ENCODE results near the gene RAD51AP1.

The RAD51AP1 gene

GRCh38 chr12:4545195-4545594 is 6.5 kb downstream of the RAD51AP1 start:
- DNase-seq (ENCODE audit: low read depth): no peak

GRCh38 chr12:4552191-4552590 is 13.5 kb downstream of the RAD51AP1 start:
- no peak for DNase-seq (ENCODE audit: low read depth)

- DNase-seq (ENCODE audit: low read depth): no peak
These were observed 15.3 kb downstream of the RAD51AP1 start for GRCh38 chr12:4553943-4554342.

- peak; percentile 29 for DNase-seq (ENCODE audit: low read depth)
These were observed 17.1 kb downstream of the RAD51AP1 start for GRCh38 chr12:4555804-4556203.

DNA sequence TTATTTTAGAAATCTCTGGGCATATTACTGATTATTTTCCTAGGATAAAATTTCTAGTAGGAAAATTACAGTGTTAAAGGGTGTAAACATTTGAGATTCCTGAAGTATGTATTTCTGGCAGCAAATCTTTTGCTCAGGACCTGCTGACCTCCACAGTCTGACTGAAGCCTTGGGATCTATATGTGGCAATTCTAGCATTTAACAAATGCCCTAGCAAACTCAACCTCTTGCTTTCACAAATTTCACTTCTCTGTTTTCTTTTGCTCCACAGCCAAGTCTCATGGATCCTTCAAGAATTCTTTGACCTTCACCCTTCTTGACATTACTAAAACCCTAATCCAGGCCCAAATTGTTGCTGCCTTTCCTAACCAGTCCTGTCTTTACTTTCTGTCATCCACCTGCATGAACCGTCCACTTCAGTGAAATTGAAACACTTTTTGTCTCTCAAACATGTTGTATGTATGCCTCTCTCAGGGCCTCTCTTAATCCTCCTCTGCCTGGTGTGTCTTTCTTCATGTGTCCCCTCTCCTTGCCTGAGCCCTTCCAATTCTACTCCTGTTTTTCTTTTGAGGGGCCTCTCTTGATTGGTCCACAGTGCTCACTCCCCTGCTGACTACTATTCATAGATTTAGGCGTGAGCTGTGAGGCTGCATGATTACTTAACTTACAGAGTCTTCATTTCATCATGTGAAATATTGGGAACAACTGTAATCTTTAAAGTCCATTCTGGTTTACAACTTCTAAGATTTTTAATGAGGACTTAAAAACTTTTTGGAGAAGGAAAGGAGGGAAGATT is 18.2 kb downstream of the RAD51AP1 start:
- no peak for DNase-seq (ENCODE audit: low read depth)

GRCh38 chr12:4557586-4557985 is 18.9 kb downstream of the RAD51AP1 start:
- DNase-seq (ENCODE audit: low read depth): no peak

DNA sequence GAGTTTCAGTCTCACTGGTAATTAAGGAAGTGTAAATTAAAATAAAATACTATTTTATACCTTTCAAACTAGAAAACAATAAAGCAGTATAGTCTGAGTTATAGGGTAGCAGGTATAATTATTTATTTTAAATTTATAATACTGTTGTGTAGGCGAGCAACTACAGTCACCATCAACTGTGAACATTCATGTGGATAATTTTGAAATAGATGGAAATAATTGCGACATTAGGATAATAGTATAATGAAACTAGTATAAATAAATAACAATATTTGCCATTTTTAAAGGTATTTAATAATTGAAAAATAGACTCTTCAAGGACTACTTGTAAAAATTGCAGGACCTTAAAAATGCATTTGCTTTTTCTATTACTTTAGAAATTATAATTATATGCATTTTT is 19.5 kb downstream of the RAD51AP1 start:
- DNase-seq (ENCODE audit: low read depth): no peak

DNA sequence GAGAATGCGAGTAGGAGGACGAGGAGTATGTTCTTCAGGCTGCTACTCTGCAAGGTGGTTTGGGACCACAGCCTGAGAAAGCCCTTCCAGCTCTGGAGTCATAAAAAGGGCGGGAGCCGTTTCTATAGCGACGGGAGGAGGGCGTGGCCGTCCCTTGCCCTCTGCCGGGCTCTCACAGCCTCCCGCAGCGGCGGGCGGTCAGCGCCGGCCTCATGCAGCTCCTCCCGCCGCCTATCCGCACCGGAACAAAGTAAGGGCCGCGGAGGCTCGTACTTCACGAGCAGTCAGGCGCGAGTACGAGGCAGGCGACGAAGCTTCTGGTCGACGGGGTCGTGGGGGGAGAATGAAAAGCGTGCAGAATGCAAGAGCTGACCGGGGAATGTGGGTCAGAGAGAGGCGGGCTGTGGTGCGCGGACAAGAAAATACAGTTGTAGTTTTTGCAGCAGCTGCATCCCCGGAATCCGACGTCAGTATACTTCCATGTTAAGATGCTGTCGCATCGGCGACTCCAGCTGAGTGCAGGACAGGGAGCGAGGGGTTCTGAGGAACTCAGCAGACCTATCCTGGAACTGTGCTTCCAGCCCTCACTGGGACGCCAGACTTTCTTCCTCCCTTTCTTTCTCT is 23.5 kb downstream of the RAD51AP1 start, which contains the start of gene DYRK4:
Gene DYRK4, plus strand, starts transcription at position 175 of the 624 bp plus-strand sequence. Its CDS starts 38 bp downstream, at position 213.
- no peak for DNase-seq (ENCODE audit: low read depth)

- DNase-seq (ENCODE audit: low read depth): no peak
These were observed 24.6 kb downstream of the RAD51AP1 start for GRCh38 chr12:4563336-4563735.

DNA sequence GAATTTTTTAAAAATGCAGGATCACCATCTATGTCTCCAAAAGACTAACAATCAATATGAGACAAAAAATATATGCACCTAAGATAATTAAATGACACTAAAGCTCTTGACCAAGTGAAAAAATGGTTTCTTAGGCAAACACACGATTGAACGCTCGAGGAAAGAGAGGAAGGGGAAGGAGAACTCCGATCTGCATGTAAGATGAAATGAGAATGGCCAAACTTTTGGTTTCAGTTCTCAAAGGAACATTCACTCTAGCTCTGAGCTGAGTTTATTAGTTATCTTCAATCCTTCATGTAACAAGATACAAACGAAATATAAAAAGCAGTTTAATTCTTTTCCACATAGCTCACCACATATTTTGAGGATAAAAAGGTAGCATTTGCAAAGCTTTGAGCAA is 26.1 kb downstream of the RAD51AP1 start:
- no peak for DNase-seq (ENCODE audit: low read depth)

DNA sequence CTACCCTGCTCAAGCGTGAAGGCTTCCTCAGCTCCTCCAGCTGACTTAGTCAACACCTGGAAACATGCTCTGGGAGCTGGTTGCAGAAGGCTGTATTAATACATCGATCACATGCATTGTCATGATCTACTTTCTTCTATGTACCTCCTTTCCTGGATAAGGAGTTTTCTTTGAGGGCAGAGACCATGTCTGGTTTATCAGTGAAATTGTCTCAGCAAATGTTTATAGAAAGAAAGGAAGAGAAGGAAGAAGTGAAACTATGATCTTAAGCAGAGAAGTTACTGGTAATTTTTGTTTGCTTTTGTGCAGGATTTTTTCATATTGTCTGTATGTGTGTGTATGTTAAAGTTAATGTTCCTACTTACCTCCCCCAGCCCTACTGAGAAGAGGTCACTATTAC is 27.8 kb downstream of the RAD51AP1 start:
- DNase-seq (ENCODE audit: low read depth): no peak

DNA sequence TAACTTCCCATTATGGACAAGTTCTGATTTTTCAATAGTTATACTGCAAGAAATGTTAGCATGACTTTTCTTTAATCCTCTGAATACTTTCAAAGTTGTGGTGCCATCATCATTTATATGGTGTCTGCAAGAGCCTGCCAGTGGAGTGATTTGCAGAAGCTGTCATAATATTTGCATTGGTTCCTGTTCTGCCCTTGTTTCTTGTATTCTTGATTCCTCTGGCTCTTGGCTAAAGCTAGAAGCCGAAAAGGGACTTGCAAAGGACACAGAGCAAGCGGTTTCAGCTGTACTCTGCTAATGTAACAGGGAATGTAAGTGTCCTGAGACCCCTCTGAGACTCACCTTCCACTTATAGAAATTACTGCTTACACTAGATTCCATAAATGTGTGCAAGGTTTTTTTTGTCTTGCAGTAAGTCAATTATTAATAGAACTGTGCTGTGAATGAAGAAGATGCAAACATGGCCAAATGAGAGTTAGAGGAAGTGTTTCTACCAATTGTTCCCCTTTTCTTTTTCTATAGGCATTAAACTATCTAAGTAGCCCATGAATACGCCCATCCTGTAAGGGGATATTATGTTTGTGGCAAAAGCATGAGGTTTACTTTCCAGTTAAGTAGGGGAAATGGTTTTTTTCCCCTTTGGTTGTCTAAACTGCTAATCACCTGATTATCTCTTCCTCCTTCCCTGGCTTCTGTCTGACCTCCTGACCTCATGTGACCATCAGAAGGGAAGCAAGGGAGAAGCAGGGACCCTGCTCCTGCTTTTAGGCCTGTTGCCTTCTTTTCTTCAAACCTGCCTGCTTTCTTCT is 28.6 kb downstream of the RAD51AP1 start:
- no peak for DNase-seq (ENCODE audit: low read depth)

DNA sequence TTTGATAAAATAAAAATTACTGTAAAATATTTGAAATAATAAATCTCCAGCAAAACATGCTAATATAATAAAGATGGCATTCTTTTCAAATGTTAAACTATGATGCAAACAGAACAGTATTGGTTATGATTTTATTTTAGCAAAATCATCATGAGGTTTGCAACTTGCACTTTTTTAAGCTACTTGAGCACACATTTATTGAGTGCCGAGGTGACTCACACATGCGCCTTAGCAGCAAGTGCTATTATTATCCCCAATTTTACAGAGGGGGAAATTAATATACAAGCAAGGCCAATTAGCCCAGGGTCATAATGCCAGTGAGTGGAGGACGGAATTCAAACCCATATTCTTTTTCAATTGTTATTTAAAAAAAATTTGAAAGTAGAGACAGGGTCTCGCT is 30.6 kb downstream of the RAD51AP1 start:
- DNase-seq (ENCODE audit: low read depth): no peak

DNA sequence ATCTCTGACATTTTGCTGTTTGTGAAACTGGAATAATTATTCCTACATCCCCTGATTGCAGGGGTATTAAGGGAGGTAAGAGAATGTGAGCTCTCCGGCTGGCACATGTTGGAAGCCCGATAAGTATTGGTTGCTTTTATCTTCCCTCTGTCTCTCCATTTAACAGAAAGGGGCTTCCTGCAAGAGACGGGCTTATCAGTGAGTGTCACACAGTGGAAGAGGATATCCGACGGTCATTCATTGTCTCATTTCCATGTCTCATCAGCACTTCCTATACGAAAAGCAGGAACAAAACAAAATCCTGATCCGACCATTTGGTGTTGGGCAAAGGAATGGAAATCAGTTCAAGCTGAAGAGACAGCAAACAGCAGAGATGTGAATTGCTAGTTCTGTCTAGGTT is 34.0 kb downstream of the RAD51AP1 start:
- no peak for DNase-seq (ENCODE audit: low read depth)

- DNase-seq (ENCODE audit: low read depth): no peak
These were observed 40.8 kb downstream of the RAD51AP1 start for GRCh38 chr12:4579305-4580102.

GRCh38 chr12:4580281-4580688 is 41.6 kb downstream of the RAD51AP1 start:
- DNase-seq (ENCODE audit: low read depth): no peak

DNA sequence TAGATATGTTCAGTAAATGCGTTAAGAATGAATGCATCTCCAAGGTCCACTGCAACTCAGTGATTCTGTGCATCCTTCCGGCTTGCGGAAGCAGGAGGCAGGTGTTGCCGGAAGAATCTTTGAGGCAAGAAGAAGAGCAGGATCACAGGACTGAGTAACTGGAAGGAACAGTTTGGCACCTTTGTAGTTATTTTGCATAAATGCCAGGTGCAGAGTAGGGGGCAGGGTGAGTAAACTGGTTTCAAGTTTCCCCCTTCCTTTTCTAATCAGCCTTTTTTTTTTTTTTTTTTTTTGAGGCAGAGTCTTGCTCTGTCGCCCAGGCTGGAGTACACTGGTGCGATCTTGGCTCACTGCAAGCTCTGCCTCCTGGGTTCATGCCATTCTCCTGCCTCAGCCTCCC is 45.6 kb downstream of the RAD51AP1 start:
- no peak for DNase-seq (ENCODE audit: low read depth)

- no peak for DNase-seq (ENCODE audit: low read depth)
These were observed 46.2 kb downstream of the RAD51AP1 start for GRCh38 chr12:4584896-4585295.

GRCh38 chr12:4586500-4586899 is 47.8 kb downstream of the RAD51AP1 start:
- no peak for DNase-seq (ENCODE audit: low read depth)

DNA sequence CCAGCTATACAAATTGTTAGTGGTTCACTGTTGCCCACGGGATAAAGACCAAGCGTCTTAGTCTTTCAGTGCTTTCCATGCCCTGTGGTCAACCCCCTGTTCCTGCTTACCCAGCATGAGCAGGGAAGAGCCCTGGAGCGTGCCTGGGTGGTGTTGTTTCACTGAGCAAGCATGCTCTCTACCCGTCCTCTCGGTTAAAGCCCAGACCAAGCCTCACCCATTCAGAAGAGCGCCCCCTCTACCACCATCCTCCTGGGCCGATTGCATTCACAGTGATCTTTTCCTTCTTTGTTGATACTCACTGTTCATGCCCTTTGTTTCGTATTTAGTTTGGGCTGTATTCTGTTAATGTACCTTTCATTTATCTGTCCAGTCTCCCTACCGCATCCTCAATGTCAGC is 48.4 kb downstream of the RAD51AP1 start:
- DNase-seq (ENCODE audit: low read depth): no peak

- no peak for DNase-seq (ENCODE audit: low read depth)
These were observed 50.2 kb downstream of the RAD51AP1 start for GRCh38 chr12:4588916-4589315.

DNA sequence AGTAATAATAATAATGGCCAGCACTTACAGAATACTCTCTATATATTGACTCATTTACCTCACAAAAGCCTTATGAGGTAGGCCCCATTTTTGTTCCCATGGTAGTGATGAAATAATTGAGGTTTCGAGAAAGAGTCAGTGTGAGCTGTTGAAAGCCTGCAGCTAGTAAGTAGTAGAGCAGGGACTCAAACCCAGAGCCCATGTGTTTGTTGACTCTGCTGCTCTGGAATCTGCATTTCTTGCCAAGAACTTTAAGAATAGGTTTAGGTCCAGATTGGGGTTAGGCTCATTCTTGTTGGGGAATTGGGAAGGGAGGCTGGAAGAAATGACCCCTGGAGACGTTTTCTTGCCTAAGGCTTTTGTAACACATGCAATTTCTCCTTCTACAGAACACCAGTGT is 51.3 kb downstream of the RAD51AP1 start:
- DNase-seq (ENCODE audit: low read depth): no peak

All from HS-5 (cell line).